Panc1 (cell line): ENCODE data around the gene CEP120.

Source experiments
- POLR2AphosphoS5 ChIP-seq: IDR thresholded peaks from 2 replicates; pipeline ENCODE4 v1.6.1; 2012; ENCODE audit warnings: mild to moderate bottlenecking, low read depth, low read length, moderate library complexity
- TF ChIP-seq, protein P1 (sequence below): fragments of 450-650 bp; IDR thresholded peaks from 2 replicates; pipeline ENCODE4 v1.5.1; 2017; ENCODE audit warnings: mild to moderate bottlenecking

DNA sequence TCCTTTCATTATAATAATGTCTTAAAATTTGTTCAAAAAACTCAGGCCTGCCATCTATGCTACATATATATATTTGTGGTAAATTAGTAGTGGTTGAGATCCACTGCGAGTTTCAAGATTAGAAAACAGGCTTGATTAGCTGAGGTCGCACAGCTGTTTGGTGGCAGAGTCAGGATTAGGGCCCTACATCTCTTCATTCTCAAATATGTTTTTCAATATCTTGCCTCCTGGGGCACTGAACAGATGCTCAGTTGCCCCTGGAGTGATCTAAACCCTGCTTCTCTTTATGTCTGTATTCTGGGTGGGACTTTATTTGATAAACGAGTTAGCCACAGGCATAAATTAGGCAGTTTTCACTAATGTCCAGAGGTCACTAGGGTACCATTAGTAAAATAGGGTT, 27.8 kb upstream of the CEP120 start:
- TF ChIP-seq, protein P1, sequence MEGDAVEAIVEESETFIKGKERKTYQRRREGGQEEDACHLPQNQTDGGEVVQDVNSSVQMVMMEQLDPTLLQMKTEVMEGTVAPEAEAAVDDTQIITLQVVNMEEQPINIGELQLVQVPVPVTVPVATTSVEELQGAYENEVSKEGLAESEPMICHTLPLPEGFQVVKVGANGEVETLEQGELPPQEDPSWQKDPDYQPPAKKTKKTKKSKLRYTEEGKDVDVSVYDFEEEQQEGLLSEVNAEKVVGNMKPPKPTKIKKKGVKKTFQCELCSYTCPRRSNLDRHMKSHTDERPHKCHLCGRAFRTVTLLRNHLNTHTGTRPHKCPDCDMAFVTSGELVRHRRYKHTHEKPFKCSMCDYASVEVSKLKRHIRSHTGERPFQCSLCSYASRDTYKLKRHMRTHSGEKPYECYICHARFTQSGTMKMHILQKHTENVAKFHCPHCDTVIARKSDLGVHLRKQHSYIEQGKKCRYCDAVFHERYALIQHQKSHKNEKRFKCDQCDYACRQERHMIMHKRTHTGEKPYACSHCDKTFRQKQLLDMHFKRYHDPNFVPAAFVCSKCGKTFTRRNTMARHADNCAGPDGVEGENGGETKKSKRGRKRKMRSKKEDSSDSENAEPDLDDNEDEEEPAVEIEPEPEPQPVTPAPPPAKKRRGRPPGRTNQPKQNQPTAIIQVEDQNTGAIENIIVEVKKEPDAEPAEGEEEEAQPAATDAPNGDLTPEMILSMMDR: no peak
- TF ChIP-seq POLR2AphosphoS5: no peak
